Activated effector memory CD4-positive, alpha-beta T cell treated with anti-CD3 and anti-CD28 coated beads, Interleukin-2, amount 50 U/mL, for 16 hours (primary cell): ENCODE measurements around the gene PIK3R2.
"Not testable (repeated sequence)": the region's sequence is repeated elsewhere in the genome, so short reads cannot be mapped to it uniquely, and the experiment has no call there.

ENCODE experiments used
- DNase-seq: peaks from one replicate; pipeline ENCODE4 v3.0.0-alpha.2; 2020

The PIK3R2 gene

DNA sequence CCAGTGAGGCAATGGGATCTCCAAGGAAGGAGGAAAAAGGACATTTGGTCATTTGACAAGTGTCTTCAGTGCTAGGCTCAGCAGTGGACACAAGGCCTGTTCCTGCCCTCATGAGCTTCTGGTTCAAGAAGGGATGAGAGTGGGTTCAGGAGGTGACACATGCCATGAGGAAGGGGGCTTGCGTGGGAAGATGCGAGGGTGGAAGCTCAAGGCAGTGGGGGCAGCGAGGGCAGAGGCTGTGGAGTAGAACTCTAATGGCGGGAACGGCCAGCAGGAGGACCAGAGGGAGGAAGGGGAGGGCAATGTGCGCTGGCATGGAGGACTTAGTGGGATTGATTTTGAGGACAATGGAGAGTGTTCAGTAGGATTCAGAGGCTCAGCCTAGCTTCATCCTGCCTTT lies 3.3 kb downstream of the PIK3R2 start:
- DNase-seq, result no peak

DNA sequence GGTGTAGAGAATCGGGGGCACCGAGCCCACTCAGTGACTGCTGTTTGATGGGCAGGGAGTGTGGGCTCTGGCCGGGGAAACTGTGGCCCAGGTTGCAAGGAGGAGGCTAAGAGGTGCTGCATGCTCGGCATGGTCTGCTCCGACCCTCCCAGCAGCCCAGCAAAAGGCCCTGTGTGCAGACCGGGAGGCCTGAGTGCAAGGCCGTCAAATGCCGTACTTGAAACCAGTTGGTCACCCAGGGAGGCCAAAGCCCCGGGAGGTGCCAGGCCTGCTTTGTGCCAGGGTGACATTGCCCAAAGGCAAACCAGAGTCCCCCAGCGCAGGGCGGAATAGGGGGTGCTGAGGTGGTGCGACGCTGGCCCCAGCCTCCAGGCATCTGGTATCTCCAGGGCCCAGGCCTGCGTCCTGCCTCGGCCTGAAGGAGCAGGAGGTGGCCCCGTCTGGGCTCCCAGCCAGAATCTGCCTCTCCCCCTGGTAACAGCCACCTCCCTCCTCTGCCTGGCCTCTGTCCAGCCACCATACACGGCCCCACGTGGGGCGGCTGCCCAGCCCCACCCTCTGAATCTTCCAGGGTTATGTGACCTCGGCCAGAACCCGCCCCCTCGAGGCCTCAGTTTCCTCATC lies 4.0 kb downstream of the PIK3R2 start:
- no peak for DNase-seq

DNA sequence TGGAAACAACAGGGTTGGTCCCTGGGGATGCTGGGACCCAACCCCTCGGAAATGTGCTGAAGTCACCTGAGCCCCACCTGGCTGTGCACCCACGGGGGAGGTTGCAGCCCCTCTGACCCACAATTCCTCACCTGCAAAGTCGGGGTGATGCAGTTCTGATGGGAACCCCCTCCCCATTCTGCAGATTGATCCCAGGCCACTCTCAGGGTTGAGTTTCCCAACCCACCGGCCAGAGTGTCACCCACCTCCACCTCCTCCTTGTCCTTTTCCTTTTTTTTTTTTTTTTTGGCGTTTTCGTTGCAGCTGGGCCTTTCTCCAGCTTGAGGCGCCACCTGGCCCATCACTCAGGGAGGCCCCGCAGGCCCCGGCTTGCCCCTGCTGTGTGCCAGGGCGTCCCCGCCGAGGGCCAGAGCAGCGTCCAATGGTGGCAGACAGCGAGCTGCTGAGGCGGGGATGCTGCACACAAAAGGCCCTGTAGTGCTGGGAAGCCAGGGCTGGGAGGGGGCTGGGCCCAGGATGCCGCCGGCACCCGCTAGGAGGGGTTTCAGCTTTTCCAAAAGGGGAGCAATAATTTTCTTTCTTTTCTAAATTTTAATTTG lies 4.6 kb downstream of the PIK3R2 start:
- DNase-seq, result no peak

DNA sequence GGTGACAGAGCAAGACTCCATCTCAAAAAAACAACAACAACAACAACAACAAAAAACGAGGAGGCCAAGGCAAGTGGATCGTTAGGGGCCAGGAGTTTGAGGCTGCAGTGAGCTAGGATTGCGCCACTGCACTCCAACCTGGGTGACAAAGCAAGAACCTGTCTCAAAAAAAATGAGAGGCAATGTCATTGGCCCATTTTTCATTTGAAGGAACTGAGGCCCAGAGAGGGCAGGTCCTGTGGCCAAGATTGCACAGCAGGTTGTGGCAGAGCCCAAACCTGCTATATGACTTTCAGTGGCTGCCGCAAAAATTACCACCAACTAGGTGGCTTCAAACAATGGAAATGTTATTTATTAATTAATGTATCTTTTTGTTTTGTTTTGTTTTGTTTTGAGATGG lies 5.5 kb downstream of the PIK3R2 start:
- no peak for DNase-seq

DNA sequence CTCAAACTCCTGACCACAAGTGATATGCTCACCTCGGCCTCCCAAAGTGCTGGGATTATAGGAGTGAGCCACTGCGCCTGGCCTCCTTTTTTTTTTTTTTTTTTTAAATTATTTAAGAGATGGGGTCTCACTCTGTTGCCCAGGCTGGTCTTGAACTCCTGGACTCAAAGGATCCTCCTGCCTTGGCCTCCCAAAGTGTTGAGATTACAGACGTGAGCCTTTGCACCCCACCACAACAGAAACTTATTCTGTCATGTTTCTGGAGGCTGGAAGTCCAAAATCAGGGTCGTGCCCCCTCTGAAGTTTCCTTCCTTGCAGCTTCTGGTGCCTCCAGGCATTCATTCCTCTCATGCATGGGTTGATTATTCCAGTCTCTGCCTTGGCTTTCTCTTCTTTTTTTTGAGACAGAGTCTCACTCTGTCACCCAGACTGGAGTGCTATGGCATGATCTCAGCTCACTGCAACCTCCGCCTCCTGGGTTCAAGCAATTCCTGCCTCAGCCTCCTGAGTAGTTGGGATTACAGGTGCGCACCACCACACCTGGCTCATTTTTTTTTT lies 6.2 kb downstream of the PIK3R2 start:
- DNase-seq, result not testable (repeated sequence)

DNA sequence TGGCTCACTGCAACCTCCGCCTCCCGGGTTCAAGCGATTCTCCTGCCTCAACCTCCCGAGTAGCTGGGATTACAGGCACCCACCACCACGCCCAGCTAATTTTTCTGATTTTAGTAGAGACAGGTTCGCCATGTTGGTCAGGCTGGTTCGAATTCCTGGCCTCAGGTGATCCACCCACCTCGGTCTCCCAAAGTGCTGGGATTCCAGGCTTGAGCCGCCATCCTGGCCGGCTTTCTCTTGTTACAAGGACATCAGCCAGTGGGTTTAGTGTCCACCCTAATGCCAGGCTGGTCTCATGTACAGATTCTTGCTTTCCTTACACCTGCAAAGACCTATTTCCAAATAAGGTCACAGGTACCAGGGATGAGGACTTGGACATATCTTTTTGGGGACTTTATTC lies 6.8 kb downstream of the PIK3R2 start:
- DNase-seq, result no peak

DNA sequence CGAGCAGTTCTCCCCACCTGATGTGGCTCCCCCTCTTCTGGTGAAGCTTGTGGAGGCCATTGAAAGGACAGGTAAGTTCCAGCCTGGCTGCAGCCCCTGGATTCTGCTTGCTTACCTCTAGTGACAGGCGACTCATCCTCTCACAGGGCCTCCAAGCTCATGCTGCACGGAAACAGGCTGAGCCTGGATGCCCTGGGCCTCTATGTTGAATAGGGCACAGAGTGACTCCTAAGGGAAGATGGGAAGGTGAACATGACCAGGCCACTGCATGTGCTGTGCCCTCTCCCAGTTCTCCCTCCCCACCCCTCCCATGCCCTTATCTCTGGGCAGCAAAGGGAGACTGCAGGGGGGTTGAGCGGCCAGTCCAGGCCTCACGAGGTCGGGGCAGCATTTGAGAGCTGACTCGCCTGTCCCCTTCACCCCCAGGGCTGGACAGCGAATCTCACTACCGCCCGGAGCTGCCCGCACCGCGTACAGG lies 7.6 kb downstream of the PIK3R2 start:
- no peak for DNase-seq

DNA sequence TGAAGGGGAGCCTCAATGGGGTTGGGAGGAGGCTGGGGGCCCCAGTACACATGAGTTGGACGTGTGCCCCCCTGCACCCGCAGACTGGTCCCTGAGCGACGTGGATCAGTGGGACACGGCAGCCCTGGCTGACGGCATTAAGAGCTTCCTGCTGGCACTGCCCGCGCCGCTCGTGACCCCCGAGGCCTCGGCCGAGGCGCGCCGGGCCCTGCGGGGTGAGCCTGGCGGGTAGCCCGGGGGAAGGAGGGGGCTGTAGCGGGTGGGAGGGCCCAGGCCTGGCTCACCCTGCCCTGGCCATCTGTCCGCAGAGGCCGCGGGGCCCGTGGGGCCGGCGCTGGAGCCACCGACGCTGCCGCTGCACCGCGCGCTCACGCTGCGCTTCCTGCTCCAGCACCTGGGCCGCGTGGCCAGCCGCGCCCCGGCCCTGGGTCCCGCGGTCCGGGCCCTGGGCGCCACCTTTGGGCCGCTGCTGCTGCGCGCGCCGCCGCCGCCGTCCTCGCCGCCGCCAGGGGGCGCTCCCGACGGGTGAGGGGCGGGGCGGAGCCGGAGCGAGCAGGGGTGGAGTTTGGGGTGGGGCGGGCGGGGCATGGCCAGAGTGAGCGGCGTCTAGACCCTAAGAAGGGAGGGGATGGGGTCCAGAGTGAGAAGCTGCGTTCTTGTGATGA lies 8.1 kb downstream of the PIK3R2 start:
- DNase-seq, result peak; percentile 94

DNA sequence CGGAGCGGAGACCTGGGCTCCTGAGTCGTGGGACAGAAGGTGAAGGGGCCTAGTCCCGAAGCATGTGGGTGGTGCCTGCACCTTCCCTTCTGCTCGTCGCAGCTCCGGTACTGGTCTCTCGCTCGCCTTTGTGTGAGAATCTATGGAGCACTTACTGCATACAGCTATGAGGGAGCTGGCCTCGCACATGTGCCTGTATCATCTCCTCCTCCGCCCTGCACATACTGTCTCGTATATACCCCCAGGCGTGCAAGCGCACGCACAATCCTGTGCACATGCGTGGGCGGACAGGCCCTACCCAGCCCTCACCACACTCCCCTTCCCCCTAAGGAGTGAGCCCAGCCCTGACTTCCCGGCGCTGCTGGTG lies 8.7 kb downstream of the PIK3R2 start:
- DNase-seq, result no peak

DNA sequence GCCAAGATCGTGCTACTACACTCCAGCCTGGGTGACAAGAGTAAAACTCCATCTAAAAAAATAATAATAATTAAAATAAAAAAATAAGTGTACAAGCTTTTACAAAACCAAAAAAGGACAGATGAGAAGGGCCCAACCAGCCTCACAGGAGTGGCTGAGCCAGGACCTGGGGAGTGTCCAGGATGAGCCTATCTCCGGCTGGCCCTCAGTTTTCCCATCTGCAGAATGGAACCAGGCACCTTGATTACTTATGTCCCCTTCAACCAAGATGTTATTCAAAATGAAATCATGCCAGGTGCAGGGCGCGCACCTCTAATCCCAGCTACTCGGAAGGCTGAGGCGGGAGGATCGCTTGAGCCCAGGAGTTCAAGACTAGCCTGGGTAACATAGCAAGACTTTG lies 11.1 kb downstream of the PIK3R2 start:
- DNase-seq, result no peak

DNA sequence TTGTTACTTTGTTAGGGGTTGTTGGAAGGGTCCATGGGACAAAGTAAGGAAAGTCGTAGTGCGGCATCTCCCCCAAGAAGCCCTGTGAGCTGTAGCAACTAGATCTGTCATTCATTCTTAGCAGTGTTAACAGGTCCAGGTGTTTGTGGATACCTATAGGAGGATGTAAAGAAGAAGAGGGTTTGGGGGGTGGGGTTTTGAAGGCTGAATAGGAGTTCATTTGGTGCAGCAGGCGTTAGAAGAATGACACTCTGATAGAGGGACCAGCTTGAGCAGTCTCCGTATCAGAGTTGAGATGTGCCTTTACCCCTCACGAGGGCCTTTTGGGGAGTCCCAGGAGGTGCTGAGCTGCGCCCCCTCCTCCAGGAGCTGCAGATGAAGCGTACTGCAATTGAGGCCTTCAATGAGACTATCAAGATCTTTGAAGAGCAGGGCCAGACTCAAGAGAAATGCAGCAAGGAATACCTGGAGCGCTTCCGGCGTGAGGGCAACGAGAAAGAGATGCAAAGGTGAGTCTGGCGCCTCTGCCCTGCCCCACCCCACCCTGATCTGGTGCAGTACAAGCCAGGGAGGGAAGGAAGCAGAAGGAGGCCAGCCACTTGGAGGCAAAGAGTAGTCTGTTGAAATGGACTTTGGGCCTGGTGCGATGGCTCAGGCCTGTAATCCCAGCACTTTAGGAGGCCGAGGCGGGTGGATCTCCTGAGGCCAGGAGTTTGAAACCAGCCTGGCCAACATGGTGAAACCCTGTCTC lies 13.0 kb downstream of the PIK3R2 start:
- no peak for DNase-seq

DNA sequence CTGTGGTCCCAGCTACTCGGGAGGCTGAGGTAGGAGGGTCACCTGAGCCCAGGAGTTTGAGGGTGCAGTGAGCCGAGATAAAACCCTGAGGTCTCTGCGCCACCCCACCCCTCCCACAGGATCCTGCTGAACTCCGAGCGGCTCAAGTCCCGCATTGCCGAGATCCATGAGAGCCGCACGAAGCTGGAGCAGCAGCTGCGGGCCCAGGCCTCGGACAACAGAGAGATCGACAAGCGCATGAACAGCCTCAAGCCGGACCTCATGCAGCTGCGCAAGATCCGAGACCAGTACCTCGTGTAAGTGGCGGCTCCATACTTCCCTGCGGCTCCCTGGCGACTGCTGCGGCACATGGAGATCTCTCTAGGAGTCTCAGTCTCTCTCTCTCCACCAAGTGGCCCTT lies 14.0 kb downstream of the PIK3R2 start:
- no peak for DNase-seq

DNA sequence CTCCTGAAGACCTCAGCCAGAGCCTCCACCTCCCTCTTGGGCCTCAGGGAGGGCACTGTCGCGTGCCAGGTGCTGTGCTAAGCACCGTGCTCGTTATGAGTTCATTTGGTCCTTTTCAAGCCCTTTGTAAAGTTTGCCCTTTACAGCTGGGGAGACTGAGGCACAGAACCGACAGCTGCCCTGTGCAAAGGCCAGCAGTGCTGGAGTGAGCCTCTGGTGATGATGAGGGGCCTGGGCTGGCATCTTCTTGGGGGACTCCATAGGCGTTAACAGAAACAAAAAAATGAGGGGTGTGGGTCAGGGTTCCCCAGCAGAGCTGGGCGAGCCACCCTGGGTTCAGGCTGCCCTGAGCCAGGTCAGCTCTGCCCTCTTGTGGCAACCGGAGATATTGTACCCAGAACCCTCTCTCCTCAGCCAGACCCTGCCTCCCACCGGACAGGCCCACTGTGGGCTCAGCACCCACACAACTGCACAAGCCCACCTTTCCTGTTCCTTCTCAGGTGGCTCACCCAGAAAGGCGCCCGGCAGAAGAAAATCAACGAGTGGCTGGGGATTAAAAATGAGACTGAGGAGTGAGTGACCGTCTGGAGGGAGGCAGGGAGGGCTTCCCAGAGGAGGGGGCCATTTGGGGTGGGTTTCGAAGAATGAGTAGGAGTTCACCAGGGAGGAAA lies 15.1 kb downstream of the PIK3R2 start:
- DNase-seq, result peak; percentile 84

DNA sequence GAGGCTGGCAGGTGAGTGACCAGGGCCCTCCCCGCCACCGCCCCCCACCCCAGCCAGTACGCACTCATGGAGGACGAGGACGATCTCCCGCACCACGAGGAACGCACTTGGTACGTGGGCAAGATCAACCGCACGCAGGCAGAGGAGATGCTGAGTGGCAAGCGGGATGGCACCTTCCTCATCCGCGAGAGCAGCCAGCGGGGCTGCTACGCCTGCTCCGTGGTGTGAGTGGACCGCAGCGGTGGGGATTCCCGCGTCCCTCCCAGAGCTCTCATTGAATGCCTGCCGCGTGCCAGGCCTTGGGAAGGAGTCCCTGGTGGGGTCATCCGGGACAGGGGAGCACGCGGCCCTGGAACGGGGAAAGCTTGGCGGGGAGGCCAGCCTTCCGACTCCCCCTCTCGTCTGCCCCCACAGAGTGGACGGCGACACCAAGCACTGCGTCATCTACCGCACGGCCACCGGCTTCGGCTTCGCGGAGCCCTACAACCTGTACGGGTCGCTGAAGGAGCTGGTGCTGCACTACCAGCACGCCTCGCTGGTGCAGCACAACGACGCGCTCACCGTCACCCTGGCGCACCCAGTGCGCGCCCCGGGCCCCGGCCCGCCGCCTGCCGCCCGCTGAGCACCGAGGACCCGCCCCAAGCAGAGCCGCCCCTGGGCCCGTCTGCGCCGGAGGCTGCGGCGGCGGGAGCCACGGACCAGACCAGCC lies 15.9 kb downstream of the PIK3R2 start:
- DNase-seq, result no peak

DNA sequence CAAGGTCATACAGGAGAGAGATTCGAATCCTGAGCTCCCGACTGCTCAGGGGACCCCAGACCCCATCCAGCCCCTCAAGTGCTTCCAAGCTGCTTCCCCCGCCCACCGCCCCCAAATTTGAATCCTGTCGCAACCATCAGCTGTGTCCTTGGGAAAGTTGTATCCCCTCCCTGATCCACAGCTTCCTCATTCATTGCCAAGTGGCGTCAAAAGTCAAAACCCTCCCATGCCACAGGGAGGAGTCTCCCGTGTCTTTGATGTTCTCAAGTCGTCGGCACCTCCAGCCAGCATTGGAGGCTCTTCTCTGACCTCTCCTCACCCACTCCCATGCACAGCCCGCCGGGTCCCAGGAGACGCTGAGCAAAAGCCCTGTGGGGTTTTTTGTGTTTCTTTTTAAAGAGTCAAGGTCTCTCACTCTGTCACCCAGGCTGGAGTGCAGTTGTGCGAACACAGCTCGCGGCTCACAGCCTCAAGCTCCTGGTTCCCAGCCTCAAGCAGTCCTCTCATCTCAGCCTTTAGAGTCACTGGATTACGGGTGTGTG lies 17.8 kb downstream of the PIK3R2 start:
- no peak for DNase-seq

DNA sequence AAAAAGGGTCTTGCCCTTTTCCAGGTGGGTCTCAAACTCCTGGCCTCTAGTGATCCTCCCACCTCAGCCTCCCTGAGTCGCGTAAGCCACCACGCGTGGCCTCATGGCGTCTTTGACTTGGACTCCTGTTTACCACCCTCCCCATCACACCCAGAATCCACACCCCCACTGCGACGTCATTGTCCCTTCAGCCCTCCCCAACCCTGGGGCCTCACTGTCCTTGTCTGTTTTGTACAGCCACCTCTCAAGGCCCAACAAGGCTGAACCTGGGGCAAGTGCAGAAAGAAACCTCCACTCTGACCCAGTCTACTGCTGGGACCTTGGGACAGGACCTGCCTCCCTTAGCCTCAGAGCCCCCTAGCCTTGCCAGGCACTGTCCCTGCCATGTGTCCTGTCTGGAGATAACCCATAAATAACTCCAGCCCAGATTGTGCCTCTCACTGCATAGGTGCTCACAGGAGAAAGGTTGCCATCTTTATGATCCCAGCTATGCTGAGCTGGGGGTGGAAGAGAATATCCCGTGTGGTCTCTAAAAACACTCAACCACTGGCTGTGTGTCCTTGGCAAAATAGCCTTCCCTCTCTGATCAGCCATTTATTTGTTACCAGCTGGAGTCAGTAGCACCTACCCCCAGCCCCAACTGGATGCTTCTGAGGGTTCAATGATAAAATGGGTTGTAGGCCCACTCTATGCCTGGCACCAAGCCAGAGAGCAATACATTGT lies 18.8 kb downstream of the PIK3R2 start:
- DNase-seq, result no peak

DNA sequence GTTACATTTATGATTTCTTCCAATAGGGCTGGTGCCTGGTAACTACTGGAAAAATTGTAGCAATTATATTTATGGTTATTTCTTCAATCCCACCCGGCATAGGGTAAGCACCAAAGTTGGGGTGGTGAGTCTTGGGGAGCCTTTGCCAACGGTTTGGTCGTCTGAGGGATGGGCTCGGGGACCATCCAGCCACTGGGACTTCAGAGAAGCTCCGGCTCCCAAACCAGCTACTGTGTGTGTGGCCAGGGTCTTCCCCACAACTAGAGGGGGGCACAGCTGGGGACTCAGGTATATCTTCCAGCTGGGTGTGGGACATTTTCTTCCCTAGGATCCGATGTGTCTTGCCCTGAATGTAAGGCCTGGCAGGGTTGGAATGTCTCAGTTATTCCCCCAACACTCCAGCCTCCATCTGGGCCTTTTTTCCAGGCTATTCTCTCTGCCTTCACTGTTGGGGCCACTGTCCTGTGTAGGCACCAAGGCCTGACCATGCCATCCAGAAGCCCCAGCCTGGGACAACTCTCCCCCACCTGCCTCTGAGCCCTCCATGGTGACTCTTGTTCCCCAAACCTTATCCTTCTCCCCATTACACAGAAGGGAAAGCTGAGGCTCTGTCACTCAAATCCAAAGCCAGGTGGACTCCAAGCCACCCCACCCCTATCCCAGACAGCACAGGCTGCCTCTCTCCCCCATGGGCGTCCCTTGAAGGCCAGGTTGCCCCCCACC lies 19.5 kb downstream of the PIK3R2 start:
- DNase-seq, result no peak

DNA sequence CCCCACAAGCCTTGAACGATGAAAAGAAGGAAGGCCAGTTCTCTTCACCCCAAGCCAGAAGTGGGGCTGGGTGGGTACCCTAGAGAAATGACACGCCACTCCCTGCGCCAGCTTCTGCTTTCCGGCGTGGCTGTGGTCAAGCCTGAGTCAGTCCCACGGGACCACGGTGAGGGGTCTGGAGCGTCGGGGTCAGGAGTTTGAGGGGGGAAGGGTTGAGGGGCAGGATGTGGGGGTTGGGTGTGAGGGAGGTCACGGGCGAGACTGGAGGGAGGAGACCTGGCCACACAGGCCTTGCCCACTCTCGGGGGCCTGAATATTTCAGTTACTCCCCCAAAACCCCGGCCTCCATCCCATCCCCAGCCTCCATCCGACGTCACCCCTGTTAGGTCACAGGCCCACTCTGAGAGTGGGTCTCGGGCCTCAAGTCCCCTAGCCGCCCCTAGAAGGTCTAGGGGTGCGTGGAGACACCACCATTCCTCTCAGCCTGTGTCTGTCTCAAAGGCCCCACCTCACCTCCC lies 20.1 kb downstream of the PIK3R2 start:
- DNase-seq, result no peak

DNA sequence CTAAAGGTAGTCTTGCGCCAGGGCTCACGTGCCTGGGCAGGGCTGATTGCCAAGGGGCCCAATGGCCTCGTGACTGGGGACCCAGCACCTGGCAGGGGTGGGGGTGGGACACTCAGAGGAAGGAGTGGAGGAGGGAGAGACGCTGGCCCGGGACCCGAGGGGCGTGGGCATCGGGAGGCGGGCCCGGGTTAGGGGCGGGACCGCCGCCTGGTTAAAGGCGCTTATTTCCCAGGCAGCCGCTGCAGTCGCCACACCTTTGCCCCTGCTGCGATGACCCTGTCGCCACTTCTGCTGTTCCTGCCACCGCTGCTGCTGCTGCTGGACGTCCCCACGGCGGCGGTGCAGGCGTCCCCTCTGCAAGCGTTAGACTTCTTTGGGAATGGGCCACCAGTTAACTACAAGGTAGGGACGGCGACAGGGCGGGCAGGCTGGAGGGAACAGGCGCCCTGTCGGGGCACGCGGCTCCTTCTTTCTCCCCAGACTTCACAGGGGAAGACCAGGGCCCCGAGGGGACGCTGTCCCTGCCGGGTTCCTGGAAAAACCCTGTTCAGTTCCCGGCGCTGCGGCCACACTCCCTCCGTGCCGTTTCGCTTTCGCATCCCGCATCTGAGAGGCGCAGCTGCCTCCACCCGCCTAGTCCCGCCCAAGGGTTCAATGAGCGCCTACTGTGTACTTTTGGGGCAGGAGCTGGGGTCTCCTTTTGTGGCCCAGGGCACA lies 20.8 kb downstream of the PIK3R2 start, which contains the start of gene IFI30:
IFI30 (plus strand) TSS at position 242 of the 717 bp plus-strand sequence; CDS start at position 271, 29 bp downstream.
- DNase-seq, result peak; percentile 87
